Measurements from ENCODE around the gene HEBP1.

HEBP1 gene

GRCh38 chr12:12983420-12984035, 16.5 kb downstream of the HEBP1 start:
- TF ChIP-seq, protein P1, sequence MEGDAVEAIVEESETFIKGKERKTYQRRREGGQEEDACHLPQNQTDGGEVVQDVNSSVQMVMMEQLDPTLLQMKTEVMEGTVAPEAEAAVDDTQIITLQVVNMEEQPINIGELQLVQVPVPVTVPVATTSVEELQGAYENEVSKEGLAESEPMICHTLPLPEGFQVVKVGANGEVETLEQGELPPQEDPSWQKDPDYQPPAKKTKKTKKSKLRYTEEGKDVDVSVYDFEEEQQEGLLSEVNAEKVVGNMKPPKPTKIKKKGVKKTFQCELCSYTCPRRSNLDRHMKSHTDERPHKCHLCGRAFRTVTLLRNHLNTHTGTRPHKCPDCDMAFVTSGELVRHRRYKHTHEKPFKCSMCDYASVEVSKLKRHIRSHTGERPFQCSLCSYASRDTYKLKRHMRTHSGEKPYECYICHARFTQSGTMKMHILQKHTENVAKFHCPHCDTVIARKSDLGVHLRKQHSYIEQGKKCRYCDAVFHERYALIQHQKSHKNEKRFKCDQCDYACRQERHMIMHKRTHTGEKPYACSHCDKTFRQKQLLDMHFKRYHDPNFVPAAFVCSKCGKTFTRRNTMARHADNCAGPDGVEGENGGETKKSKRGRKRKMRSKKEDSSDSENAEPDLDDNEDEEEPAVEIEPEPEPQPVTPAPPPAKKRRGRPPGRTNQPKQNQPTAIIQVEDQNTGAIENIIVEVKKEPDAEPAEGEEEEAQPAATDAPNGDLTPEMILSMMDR (IDR thresholded peaks at IDR 0.05; ENCODE audit: borderline replicate concordance, insufficient read depth, low read depth, low read length): peak; percentile 31; the same call in 1 of the 2 replicates
- no peak overlapping the region for H3K4me3 ChIP-seq (ENCODE audit: low read depth, low read length)

GRCh38 chr12:12982331-12982730, 17.7 kb downstream of the HEBP1 start:
- H3K4me3 ChIP-seq (ENCODE audit: low read depth, low read length): no peak overlapping the region

DNA sequence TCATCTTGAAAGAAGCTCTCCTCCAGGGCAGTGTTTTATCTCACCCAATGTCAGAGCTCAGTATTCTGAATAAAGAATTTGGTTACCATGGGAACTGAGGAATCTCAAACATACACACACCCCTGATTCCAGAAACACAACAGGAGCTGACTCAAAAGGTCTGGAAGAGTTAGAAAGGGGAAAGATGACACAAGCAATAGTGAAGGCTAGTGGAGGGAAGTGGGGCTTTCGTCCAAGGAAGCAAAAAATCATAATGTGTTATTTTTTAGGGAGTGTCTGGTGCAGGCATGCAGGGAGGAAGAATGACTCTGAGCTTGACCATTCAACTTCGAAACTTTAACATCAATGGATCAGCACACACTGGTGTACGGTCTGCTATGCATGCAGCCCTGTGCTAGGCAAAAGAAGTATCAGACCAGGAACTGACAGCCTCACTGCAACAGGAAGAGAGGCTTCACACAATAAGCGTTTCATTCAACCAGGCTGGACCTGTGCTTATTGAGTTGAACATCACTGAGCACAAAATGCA, 20.3 kb downstream of the HEBP1 start:
- H3K4me3 ChIP-seq (ENCODE audit: low read depth, low read length): no peak overlapping the region
- TF ChIP-seq, protein P1 (IDR thresholded peaks at IDR 0.05; ENCODE audit: borderline replicate concordance, insufficient read depth, low read depth, low read length): no peak

More at GRCh38 chr12:12982331-12982730, 17.7 kb downstream of the HEBP1 start:
- TF ChIP-seq, protein P1 (IDR thresholded peaks at IDR 0.05; ENCODE audit: borderline replicate concordance, insufficient read depth, low read depth, low read length): no peak

DNA sequence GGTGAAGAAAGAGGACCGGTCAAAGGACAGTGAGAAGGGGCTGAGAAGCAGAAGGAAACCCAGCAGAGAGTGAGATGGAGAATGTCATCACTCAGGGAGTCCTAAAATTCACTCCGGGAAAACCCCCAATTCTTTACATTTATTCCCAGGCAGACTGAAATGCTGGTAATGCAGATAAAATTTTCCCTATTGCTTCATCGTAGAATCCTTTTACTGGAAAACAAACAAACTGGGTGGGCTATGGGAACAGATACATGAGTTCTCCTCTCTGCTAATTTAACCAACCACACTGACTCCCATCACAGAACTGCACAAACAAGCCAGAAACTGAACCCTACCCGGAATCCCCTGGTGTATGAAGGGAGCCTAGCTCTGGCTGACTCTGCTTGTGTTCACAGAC, 20.9 kb downstream of the HEBP1 start:
- TF ChIP-seq, protein P1 (IDR thresholded peaks at IDR 0.05; ENCODE audit: borderline replicate concordance, insufficient read depth, low read depth, low read length): no peak
- no peak overlapping the region for H3K4me3 ChIP-seq (ENCODE audit: low read depth, low read length)

GRCh38 chr12:12977231-12977630, 22.8 kb downstream of the HEBP1 start:
- no peak overlapping the region for H3K4me3 ChIP-seq (ENCODE audit: low read depth, low read length)
- TF ChIP-seq, protein P1 (IDR thresholded peaks at IDR 0.05; ENCODE audit: borderline replicate concordance, insufficient read depth, low read depth, low read length): no peak

DNA sequence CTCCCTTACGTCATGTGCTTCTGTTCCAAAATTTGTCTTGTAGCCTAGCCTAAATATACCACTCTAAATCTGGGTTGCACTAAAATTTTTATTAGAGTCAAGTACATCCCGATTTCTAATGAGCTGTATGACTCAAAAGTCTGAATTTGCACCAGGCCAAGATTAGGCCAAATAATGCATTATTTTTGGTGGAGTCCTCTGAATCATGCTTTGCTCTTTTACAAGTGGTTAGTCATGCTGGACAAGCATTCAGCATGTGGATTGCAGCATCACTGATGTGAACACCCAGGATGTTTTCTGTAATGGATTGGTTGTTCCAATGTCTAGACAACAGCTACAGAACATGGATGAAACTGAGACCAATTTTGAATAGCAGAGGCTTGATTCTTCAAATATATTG, 23.7 kb downstream of the HEBP1 start:
- no peak overlapping the region for H3K4me3 ChIP-seq (ENCODE audit: low read depth, low read length)

More for the DNA sequence above, 23.7 kb downstream of the HEBP1 start:
- TF ChIP-seq, protein P1 (IDR thresholded peaks at IDR 0.05; ENCODE audit: borderline replicate concordance, insufficient read depth, low read depth, low read length): no peak
